Measurements from ENCODE around the gene ELAC2.
"Not testable (repeated sequence)": the region's sequence is repeated elsewhere in the genome, so short reads cannot be mapped to it uniquely, and the experiment has no call there.

Gene ELAC2

GRCh38 chr17:12987120-12987519 lies 30.7 kb downstream of the ELAC2 start:
- DNase-seq = no peak

- DNase-seq = no peak
Measured at GRCh38 chr17:12985431-12986293, 32.2 kb downstream of the ELAC2 start.

GRCh38 chr17:12983991-12984884 lies 33.6 kb downstream of the ELAC2 start:
- no peak for DNase-seq

GRCh38 chr17:12982224-12982623 lies 35.6 kb downstream of the ELAC2 start:
- no peak for DNase-seq

- no peak for DNase-seq
Measured at GRCh38 chr17:12979826-12980500, 37.9 kb downstream of the ELAC2 start.

GRCh38 chr17:12979246-12979645 lies 38.6 kb downstream of the ELAC2 start:
- no peak for DNase-seq

GRCh38 chr17:12978787-12979186 lies 39.0 kb downstream of the ELAC2 start:
- not testable (repeated sequence) for DNase-seq

- DNase-seq = no peak
Measured at GRCh38 chr17:12977008-12977751, 40.6 kb downstream of the ELAC2 start.

- no peak for DNase-seq
Measured at GRCh38 chr17:12974005-12974531, 43.8 kb downstream of the ELAC2 start.

- DNase-seq = no peak
Measured at GRCh38 chr17:12973496-12974004, 44.3 kb downstream of the ELAC2 start.

GRCh38 chr17:12967962-12968361 lies 49.9 kb downstream of the ELAC2 start:
- no peak for DNase-seq

- DNase-seq = no peak
Measured at GRCh38 chr17:12966413-12966812, 51.4 kb downstream of the ELAC2 start.

- DNase-seq = no peak
Measured at GRCh38 chr17:12965988-12966387, 51.8 kb downstream of the ELAC2 start.

- no peak for DNase-seq
Measured at GRCh38 chr17:12964840-12965239, 53.0 kb downstream of the ELAC2 start.

GRCh38 chr17:12964162-12964561 lies 53.7 kb downstream of the ELAC2 start:
- DNase-seq = no peak

GRCh38 chr17:12963505-12963904 lies 54.3 kb downstream of the ELAC2 start:
- DNase-seq = no peak

- DNase-seq = no peak
Measured at GRCh38 chr17:12961655-12962054, 56.2 kb downstream of the ELAC2 start.

GRCh38 chr17:12959441-12959840 lies 58.4 kb downstream of the ELAC2 start:
- no peak for DNase-seq

GRCh38 chr17:12958786-12959185 lies 59.0 kb downstream of the ELAC2 start:
- DNase-seq = no peak

- no peak for DNase-seq
Measured at GRCh38 chr17:12955521-12955920, 62.3 kb downstream of the ELAC2 start.

- DNase-seq = no peak
Measured at GRCh38 chr17:12953156-12953555, 64.7 kb downstream of the ELAC2 start.

- no peak for DNase-seq
Measured at GRCh38 chr17:12952012-12952411, 65.8 kb downstream of the ELAC2 start.
